ENCODE results near the gene HMCN1.

DNA sequence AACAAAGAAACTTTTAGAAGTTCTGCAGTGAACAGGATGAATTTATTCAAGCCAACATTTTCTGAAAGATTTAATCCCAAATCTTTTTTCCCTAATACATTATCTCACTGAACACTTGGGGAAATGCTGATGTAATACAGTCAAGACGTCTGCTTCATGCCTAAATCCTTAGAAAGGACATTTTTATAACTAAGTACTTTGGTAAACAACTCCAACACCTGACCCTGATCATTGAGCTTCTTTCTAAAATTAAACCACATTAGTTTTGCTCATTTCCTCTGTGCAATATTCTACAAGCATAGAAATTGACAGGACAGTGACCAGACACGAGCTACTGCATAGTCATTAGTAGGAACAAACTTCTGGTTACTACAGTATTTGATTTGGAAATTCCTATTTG is 457.3 kb downstream of the HMCN1 start:
- TF ChIP-seq, protein P1, sequence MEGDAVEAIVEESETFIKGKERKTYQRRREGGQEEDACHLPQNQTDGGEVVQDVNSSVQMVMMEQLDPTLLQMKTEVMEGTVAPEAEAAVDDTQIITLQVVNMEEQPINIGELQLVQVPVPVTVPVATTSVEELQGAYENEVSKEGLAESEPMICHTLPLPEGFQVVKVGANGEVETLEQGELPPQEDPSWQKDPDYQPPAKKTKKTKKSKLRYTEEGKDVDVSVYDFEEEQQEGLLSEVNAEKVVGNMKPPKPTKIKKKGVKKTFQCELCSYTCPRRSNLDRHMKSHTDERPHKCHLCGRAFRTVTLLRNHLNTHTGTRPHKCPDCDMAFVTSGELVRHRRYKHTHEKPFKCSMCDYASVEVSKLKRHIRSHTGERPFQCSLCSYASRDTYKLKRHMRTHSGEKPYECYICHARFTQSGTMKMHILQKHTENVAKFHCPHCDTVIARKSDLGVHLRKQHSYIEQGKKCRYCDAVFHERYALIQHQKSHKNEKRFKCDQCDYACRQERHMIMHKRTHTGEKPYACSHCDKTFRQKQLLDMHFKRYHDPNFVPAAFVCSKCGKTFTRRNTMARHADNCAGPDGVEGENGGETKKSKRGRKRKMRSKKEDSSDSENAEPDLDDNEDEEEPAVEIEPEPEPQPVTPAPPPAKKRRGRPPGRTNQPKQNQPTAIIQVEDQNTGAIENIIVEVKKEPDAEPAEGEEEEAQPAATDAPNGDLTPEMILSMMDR (IDR thresholded peaks at IDR 0.05; ENCODE audit: low read length), result no peak
- no peak for TF ChIP-seq EZH2 (IDR thresholded peaks at IDR 0.05; ENCODE audit: borderline replicate concordance, low read length)
